Adipose tissue (tissue), 3 donors: ENCODE results near the gene GBA2. TPM values are rescaled to one million over a fixed set of nuclear protein-coding genes. Genes with fewer than 3 reads are reported as not detected.

Source experiments
- H3K27ac ChIP-seq: one replicate; pipeline ENCODE4 v1.5.1; 2013; ENCODE audit warnings: low read depth, low read length
- WGBS, 3 donors: extraction: QIAGEN DNeasy Blood & Tissue Kit; methylation state at CpG; one replicate each; pipeline ENCODE4 v1.1.7; 2013; 5-methylcytosine and 5-hydroxymethylcytosine counted together
- polyA plus RNA-seq, 3 donors: library from polyadenylated mRNA; stranded (reverse); fragments of 200-250 nt; gene quantifications; one replicate each; pipeline ENCODE4 v1.2.3, GENCODE V29; 2013
- donor health status: healthy with polysubstance abuse.
- donor health status: Bipolar disorder and iron deficiency.
- donor health status: healthy.

Gene GBA2
- polyA plus RNA-seq, 3 donors, result 24.0 to 48.8 (median 36.8) TPM

DNA sequence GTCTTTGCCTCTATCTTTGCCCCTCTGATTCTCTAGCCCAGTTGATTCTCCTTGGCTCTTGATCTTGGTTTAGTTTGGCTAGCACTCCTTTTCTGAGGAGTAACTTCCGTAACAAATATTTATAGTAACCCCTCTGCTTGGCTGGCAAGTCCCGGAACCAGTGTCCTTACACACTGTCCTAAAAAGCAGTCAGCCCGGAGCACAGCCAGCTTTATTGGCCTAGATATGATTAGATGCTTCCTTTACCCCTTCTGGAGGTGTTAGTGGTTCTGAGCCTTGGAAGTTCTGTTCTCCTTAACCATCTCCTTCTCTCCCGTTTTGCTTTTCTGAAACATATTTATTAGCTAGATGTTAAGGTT, 22.0 kb upstream of the GBA2 start:
- H3K27ac ChIP-seq, result no peak overlapping the region
- 11 to 14% (median 13%) methylated on average over 4 of the region's 4 CpGs for WGBS, 3 donors

DNA sequence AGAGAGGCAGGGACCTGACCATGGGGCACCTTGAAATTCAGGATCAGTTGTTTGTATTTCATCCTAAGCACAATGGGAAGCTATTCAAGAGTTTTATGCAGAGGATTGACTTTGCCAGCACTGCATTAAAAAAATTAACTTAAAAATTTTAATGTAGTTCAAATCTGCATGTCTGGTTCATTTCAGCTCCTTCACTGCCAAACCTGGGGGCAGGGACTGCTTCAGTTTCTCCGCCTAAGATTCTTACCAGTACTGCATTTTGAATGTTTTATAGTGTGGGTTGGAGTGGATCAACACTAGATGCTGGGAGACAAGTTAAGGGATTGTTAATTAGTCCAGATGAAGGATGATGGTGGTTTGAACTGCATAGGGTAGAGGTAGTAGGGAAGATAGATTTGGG, 20.7 kb upstream of the GBA2 start:
- H3K27ac ChIP-seq, result no peak overlapping the region
- 90 to 100% (median 94%) methylated on average over 1 of the region's 1 CpG for WGBS, 3 donors

- WGBS, 3 donors, result 90 to 100% (median 95%) methylated on average over 1 of the region's 1 CpG
- no peak overlapping the region for H3K27ac ChIP-seq
Measured at GRCh38 chr9:35767458-35767857, 18.4 kb upstream of the GBA2 start.

DNA sequence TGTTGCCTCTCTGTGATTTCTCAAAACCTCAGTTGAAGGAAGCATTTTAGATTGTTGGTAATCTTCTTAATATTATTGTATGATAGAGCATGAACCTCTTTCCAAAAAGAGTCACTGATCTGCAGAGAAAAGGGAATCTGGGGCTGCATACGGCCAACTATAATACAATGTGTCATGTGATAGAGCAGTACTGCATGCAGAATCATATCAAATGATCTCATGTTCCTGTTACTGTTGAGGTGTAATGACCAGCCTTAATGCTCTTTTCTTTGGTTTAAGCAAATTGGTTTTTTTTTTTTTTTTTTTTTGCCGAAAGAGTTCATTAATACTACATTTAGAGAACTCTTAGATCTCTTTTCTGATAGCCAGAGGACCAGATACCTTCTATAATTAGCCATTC, 18.0 kb upstream of the GBA2 start:
- H3K27ac ChIP-seq, result no peak overlapping the region
- 84 to 91% (median 91%) methylated on average over 2 of the region's 2 CpGs for WGBS, 3 donors

- H3K27ac ChIP-seq, result no peak overlapping the region
- WGBS, 3 donors, result 90 to 96% (median 93%) methylated on average over 1 of the region's 1 CpG
Measured at GRCh38 chr9:35763803-35764202, 14.8 kb upstream of the GBA2 start.

DNA sequence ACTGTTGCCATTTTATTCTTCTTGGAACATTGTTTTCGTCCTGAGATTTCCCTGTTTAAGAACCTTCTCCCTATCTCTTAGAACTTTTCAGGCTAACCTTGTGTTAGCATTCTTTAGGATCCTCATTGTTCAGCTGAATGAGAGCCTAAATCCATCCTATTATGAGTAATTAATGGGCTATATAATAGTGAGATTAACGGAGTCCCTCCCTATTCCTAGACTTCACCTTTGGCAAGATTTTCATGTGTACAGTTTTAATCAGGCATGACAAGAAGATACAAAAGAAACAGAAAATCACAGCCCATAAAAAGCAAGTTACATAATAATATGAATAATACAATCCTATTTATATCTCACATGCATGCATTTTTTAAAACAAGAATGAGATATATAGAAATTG, 14.2 kb upstream of the GBA2 start:
- H3K27ac ChIP-seq, result no peak overlapping the region
- WGBS, 3 donors, result 81 to 93% (median 88%) methylated on average over 2 of the region's 2 CpGs

DNA sequence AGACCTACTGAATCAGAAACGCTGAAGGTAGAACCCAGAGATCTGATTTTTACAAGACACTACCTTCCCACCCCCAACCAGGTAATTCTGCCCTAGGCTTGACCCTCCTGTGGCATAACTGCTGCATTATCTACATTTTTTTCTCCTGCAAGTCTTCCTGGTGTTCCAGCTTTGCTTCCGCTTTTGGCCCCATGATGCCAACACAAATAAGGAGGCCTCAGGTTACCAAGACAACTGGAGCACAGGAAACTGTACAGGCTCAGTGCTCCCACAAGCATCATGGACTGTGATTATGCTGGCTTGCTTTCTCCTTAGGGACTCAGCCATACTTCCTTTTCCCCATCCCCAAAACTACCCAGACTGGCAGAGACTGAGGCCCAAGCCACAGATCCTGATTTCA, 11.6 kb upstream of the GBA2 start:
- no peak overlapping the region for H3K27ac ChIP-seq

GRCh38 chr9:35759795-35760194, 10.8 kb upstream of the GBA2 start:
- WGBS, 3 donors, result 83 to 98% (median 97%) methylated on average over 4 of the region's 4 CpGs

More for the DNA sequence above, 11.6 kb upstream of the GBA2 start:
- 43 to 53% (median 52%) methylated on average over 2 of the region's 2 CpGs for WGBS, 3 donors

GRCh38 chr9:35758475-35759050, 9.5 kb upstream of the GBA2 start:
- no peak overlapping the region for H3K27ac ChIP-seq
- 17 to 68% (median 19%) methylated on average over 3 of the region's 3 CpGs for WGBS, 3 donors

More at GRCh38 chr9:35759795-35760194, 10.8 kb upstream of the GBA2 start:
- no peak overlapping the region for H3K27ac ChIP-seq

- no peak overlapping the region for H3K27ac ChIP-seq
Measured at GRCh38 chr9:35757892-35758275, 8.9 kb upstream of the GBA2 start.

DNA sequence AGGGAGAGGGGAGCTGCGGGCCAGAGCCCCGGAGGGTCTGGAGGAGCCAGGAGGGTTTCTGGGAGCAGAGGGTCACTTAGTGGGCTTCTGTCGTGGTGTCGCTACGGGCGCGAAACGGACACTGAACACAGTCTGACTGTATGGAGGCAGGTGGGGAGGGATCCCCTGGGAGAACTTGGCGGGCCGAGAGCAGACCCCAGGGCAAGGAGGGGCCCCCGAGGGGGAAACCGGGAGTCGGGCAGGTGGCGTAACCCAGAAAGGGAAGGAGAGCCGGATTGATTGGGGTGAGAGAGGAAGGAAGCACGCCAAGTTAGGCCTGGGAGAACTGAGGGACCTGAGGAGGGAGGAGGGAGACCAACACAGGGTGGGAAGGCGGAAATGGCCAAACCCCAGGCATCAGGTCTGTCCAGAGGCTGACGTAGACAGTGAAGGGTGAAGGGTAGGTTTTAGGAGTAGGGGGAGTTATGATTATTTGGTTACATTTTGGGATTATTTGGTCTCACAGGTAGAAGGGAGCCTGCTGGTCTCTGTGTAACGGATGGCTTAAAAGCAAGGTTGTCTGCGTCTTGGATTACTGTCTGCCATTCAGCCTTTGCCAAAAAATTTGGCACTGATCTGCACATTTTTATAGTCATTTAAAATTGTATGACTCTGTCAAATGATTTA, 8.3 kb upstream of the GBA2 start:
- WGBS, 3 donors, result 1 to 2% (median 1%) methylated on average over 19 to 20 of the region's 20 CpGs

DNA sequence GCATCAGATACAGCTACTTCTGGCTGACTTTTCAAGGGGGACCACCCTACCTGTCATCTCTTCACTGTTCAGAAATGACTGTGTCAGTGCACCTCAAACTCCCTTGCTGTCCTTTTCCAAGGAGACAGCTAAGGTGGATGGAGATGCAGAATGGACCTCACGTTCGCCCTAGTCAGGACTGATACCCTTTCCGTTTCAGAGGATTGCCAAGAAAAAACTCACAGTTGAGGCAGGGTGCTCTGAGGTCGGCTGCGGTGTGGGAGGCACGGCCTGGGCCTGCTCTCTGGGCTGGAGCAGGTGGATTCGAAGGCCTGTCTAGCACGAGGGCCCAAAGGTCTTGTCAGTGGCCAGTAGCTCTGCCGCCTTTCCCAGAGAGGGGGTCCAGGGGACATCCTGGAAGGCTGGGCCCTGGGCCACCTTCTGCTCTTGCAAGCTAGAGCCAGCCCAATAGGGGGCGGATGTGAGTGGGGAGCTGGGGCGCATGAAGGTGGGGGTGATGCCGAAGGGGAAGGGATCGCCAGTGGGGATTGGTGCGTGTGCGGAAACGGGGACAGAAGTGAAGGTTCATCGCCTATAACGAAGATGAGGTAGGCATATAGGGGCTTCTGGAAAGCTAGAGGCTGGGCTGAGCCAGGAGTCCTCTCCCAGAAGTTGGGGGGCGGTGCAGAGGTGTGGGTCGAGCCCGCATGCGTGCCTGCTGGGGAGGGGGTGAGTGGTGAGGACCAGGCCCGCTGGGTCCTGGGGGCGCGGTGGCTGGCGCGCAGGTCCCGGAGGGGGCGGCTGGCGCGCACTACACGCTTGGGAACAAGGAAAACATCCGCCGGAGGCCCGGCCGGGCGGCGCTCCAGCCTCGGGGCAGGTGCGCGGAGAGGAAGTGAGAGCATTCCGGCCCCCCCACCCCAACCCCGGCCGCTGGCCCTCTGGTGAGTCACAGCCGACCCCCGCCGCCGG, 7.5 kb upstream of the GBA2 start:
- H3K27ac ChIP-seq, result peak overlapping the region; percentile 1
- 9 to 14% (median 10%) methylated on average over 29 to 48 of the region's 48 CpGs for WGBS, 3 donors

More for the DNA sequence above, 8.3 kb upstream of the GBA2 start:
- H3K27ac ChIP-seq, result no peak overlapping the region

- H3K27ac ChIP-seq, result no peak overlapping the region
- WGBS, 3 donors, result 92 to 98% (median 94%) methylated on average over 4 of the region's 4 CpGs
Measured at GRCh38 chr9:35755071-35755470, 6.0 kb upstream of the GBA2 start.

- no peak within 1 kb of the TSS for H3K27ac ChIP-seq
- 45 to 67% (median 47%) methylated on average over 2 to 3 of the region's 3 CpGs for WGBS, 3 donors
Measured at GRCh38 chr9:35754264-35754663, 5.2 kb upstream of the GBA2 start, which contains the start of gene MSMP. TSS of gene MSMP (minus strand) at chr9:35754276. CDS start at chr9:35754129, 147 bp downstream.

DNA sequence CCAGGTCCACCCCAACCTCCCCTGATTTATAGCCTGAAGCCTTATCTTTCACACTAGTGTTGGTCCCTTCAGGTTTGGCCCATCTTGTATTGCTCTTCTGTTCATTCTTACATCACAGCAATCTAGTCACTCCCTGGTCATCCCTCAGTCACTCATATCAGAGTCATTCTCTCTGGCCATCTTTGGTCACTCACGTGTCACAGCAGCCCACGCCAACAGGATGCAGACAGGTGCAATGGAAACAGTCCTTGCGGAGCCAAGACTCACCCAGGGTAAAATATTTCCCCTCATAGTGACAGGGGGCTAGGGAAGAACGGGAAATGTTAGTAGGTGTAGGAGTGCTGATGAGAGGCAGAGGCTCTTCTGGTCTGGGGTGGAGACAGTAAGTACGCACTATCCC, 4.4 kb upstream of the GBA2 start:
- H3K27ac ChIP-seq, result no peak overlapping the region
- 84 to 89% (median 88%) methylated on average over 5 of the region's 5 CpGs for WGBS, 3 donors

DNA sequence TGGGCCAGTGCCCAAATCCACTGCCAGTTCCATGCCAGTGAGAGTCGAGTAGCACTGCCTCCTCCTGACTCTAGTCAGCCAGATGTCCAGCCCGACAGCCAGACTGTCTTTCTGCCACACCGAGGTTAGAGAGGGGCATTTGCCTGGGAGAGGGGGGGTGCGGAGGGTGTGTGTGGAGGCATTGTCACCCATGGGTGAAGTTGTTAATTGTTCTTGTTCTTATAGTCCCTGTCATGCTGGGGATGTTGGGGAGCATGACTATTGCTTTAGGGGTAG, 1.2 kb upstream of the GBA2 start:
- no peak overlapping the region for H3K27ac ChIP-seq
- WGBS, 3 donors, result 46 to 64% (median 62%) methylated on average over 4 of the region's 4 CpGs

DNA sequence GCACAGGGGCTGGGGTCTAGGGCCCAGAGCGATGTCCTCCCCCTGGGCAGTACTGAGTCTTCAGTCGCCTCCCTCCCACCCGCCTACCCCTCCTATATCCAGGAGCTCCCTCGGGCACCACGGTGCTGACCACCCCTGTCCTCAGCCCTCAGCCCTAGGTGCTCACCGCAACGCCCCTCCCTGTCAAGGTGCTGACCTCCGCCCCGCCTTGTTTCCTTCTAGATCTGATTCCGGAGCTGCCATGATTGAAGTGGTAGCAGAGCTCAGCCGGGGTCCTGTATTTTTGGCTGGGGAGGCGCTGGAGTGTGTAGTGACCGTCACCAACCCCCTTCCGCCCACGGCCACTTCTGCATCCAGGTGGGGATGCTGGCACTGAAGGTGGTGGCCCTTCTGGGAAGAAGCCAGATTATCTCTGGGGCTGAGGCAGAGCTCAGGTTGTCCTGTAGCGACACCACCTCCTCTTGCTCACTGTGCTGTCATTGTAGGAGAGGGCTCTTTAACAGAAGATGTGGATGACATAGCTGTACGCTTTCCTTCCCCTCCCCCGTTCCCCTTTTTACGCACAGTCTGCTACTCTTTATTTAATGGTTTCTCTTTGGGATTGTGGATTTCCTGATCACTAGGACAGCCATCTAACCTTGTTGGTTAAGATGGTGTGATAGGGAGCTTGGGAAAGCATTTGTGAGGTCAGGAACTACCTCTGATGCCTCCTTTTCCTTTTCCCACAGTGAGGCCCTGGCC, 657 bp upstream of the GBA2 start:
- 2 to 3% (median 2%) methylated on average over 19 of the region's 19 CpGs for WGBS, 3 donors
- peak overlapping the region; percentile 65 for H3K27ac ChIP-seq

GRCh38 chr9:35748242-35748857, 678 bp downstream of the GBA2 start:
- peak overlapping the region; percentile 65 for H3K27ac ChIP-seq
- WGBS, 3 donors, result 0% methylated on average over 24 of the region's 24 CpGs
